Osteoblast (primary cell): ENCODE results near the gene INPP5A. TPM values are rescaled to one million over a fixed set of nuclear protein-coding genes. Genes with fewer than 3 reads are reported as not detected.
"Not testable (repeated sequence)": the region's sequence is repeated elsewhere in the genome, so short reads cannot be mapped to it uniquely, and the experiment has no call there.

Experiments
- DNase-seq: peaks from one replicate; pipeline ENCODE4 v3.0.0; 2011; ENCODE audit warnings: low spot score, mixed read lengths; ENCODE audit not compliant: insufficient read length; ENCODE audit errors: missing footprints
- H2AFZ ChIP-seq: 2 replicates; pipeline ENCODE4 v1.6.0; 2011; ENCODE audit warnings: mild to moderate bottlenecking, low read length
- H3K27ac ChIP-seq: 2 replicates; pipeline ENCODE4 v1.5.1; 2011; ENCODE audit warnings: mild to moderate bottlenecking, low read depth, low read length, moderate library complexity
- H3K27me3 ChIP-seq: 2 replicates; pipeline ENCODE4 v1.6.0; 2012; ENCODE audit warnings: mild to moderate bottlenecking, control low read depth, inconsistent platforms, low read length, moderate library complexity; ENCODE audit not compliant: insufficient read depth
- H3K36me3 ChIP-seq: 2 replicates; pipeline ENCODE4 v1.5.1; 2011; ENCODE audit warnings: mild to moderate bottlenecking, low read length, control low read depth, moderate library complexity; ENCODE audit not compliant: insufficient read depth
- H3K4me1 ChIP-seq: 2 replicates; pipeline ENCODE4 v1.5.1; 2011; ENCODE audit warnings: mild to moderate bottlenecking, low read length, control low read depth, moderate library complexity; ENCODE audit not compliant: insufficient read depth
- H3K4me2 ChIP-seq: 2 replicates; pipeline ENCODE4 v1.6.0; 2011; ENCODE audit warnings: mild to moderate bottlenecking, low read length; ENCODE audit not compliant: insufficient read depth
- H3K4me3 ChIP-seq: fragments of 200-600 bp; sonication (generic); 3 replicates; pipeline ENCODE4 v1.5.1; 2012; ENCODE audit warnings: mild to moderate bottlenecking, low read length, inconsistent platforms; ENCODE audit not compliant: insufficient read depth
- H3K79me2 ChIP-seq: 2 replicates; pipeline ENCODE4 v1.6.0; 2012; ENCODE audit warnings: mild to moderate bottlenecking, low read length, control low read depth, inconsistent platforms; ENCODE audit not compliant: insufficient read depth
- H3K9me3 ChIP-seq: 2 replicates; pipeline ENCODE4 v1.5.1; 2011; ENCODE audit warnings: low read depth, low read length, control low read depth
- H4K20me1 ChIP-seq: 2 replicates; pipeline ENCODE4 v1.6.0; 2012; ENCODE audit warnings: mild to moderate bottlenecking, low read length, control low read depth; ENCODE audit not compliant: insufficient read depth
- CTCF ChIP-seq: IDR thresholded peaks from 2 replicates; pipeline ENCODE4 v1.5.1; 2011; ENCODE audit warnings: mild to moderate bottlenecking, low read depth, low read length, moderate library complexity; ENCODE audit errors: extremely low read depth
- total RNA-seq: library from RNA; depleted of rRNA; stranded (reverse); fragments of >200 nt; gene quantifications from 2 replicates; pipeline ENCODE4 v1.2.3, GENCODE V29; 2012

INPP5A gene
- total RNA-seq, 1 donor = 22.8 TPM

GRCh38 chr10:132792796-132793195, 255.2 kb downstream of the INPP5A start:
- no peak overlapping the region for H3K4me3 ChIP-seq
- no peaks in the 10 kb centered on the region for H3K9me3 ChIP-seq
- no peaks in the 10 kb centered on the region for H3K4me1 ChIP-seq
- H3K27ac ChIP-seq = no peak overlapping the region
- H3K27me3 ChIP-seq = peaks cover 36% of the 10 kb centered on the region
- TF ChIP-seq CTCF = no peak
- H3K36me3 ChIP-seq = no peaks in the 10 kb centered on the region
- no peaks in the 10 kb centered on the region for H3K79me2 ChIP-seq
- H3K4me2 ChIP-seq = no peak overlapping the region
- no peaks in the 10 kb centered on the region for H4K20me1 ChIP-seq
- no peak for DNase-seq
- H2AFZ ChIP-seq = no peak overlapping the region

GRCh38 chr10:132793213-132793612, 255.6 kb downstream of the INPP5A start:
- Histone ChIP-seq H2AFZ (no peak overlapping the region), H3K27ac (no peak overlapping the region), H3K4me2 (no peak overlapping the region), H3K4me3 (no peak overlapping the region), H3K9me3 (no peaks in the 10 kb centered on the region), H3K36me3 (no peaks in the 10 kb centered on the region), H3K27me3 (peaks cover 32% of the 10 kb centered on the region), H4K20me1 (no peaks in the 10 kb centered on the region), H3K4me1 (no peaks in the 10 kb centered on the region), H3K79me2 (no peaks in the 10 kb centered on the region)
- DNase-seq = no peak
- no peak for TF ChIP-seq CTCF

GRCh38 chr10:132793871-132794849, 256.6 kb downstream of the INPP5A start:
- TF ChIP-seq CTCF = no peak
- Histone ChIP-seq H4K20me1 (no peaks in the 10 kb centered on the region), H3K36me3 (no peaks in the 10 kb centered on the region), H3K79me2 (no peaks in the 10 kb centered on the region), H3K27ac (no peak overlapping the region), H3K4me1 (no peaks in the 10 kb centered on the region), H2AFZ (no peak overlapping the region), H3K4me3 (no peak overlapping the region), H3K4me2 (no peak overlapping the region), H3K9me3 (no peaks in the 10 kb centered on the region), H3K27me3 (peaks cover 23% of the 10 kb centered on the region)
- peak; percentile 92 for DNase-seq

GRCh38 chr10:132796846-132797245, 259.3 kb downstream of the INPP5A start:
- Histone ChIP-seq H3K4me1 (no peaks in the 10 kb centered on the region), H3K27me3 (peaks cover 12% of the 10 kb centered on the region), H3K79me2 (no peaks in the 10 kb centered on the region), H3K4me3 (no peak overlapping the region), H3K9me3 (peaks cover 1% of the 10 kb centered on the region), H3K36me3 (no peaks in the 10 kb centered on the region), H2AFZ (no peak overlapping the region), H3K4me2 (no peak overlapping the region), H4K20me1 (no peaks in the 10 kb centered on the region), H3K27ac (no peak overlapping the region)
- no peak for TF ChIP-seq CTCF
- no peak for DNase-seq

- H3K9me3 ChIP-seq, H4K20me1 ChIP-seq, H3K4me2 ChIP-seq, H3K4me1 ChIP-seq, H3K4me3 ChIP-seq, H2AFZ ChIP-seq, H3K27ac ChIP-seq, DNase-seq, H3K79me2 ChIP-seq, H3K36me3 ChIP-seq: not testable (repeated sequence)
- H3K27me3 ChIP-seq = peaks cover 12% of the 10 kb centered on the region
These were observed 260.4 kb downstream of the INPP5A start for GRCh38 chr10:132797986-132798385.
